GM19035 (cell line): ENCODE results near the gene OR52N4.
A peak's percentile ranks its signal among the peaks of the same experiment; 100 is the strongest.
"Not testable (repeated sequence)": the region's sequence is repeated elsewhere in the genome, so short reads cannot be mapped to it uniquely, and the experiment has no call there.

Experiments used
- ATAC-seq: cut with Tn5 transposase; IDR thresholded peaks from one replicate; pipeline ENCODE4 v1.9.1; 2021; ENCODE audit not compliant: unreplicated experiment

OR52N4 gene

DNA sequence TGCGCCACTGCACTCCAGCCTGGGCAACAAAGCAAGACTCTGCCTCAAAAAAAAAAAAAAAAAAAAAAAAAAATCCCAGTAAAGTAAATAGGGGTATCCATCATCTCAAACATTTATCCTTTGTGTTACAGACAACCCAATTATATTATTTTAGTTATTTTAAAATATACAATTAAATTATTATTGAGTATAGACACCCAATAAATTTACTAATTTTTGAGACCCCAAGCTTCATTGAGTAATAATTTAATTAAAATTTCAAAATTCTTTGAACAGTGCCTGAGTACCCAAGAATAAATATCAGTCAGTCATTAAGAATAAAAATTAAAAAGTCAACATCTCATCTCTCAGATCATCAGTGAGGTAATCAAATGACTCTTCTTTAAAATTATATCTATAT, at the start of gene OR52N4:
OR52N4 (plus strand) TSS at position 301 of the 400 bp plus-strand sequence. CDS start 498 bp downstream, outside the sequence.
- no peak for ATAC-seq

DNA sequence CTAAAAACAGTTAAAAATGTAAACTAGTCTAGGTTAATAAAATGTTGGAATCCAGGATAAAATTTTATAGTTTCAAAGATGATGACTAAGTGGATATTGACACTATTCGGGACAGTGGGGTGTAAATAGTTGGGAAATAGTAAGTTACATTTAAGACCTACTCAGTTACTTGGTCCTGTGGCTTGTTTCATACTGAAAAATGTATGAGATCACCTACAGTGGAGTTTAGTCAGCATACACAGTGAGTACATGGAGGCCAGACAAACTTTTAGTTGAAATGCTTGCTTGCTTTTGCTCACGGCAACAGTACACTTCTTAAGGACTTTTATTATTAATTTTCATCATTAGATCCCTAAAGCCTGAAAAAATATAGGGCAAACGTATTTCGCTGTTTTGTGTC, 48.4 kb upstream of the OR52N4 start:
- ATAC-seq, result no peak

DNA sequence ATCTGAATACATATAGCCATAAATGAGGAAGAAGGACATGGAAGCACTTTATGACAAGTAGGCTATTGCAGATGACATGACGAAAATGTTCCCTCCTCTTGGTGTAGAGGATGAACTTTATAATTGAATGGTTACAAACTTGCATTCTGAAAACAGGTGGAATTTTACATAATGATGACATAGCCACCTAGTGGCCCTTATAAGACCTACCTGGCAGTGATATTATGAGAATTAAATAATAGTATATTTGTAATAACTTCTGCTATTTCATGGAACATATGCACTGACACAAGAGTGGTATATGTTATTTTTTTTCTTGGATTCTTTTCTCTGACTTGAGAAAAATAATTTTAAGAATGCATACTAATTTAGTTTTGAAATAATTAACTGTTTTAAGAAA, 41.5 kb upstream of the OR52N4 start:
- peak; percentile 67 for ATAC-seq

DNA sequence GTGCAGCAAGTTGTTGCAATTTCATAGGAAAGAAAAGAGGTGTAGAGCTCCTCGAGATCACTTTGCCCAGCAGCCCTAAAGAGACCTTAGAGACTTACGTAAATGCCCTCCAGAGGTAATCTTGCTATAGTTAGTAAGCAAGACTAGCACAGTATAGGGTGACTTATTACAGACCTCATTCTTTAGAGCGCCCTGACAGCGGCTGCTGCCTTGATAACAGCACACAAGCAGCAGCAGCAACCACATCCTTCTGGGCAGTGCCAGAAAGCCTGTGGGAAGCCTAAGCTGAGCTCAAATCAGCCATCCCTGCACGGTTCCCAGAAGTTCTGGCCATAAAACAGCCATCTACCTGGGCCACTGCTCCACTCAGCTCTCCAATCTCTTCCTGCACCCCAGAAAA, 40.3 kb upstream of the OR52N4 start:
- no peak for ATAC-seq

DNA sequence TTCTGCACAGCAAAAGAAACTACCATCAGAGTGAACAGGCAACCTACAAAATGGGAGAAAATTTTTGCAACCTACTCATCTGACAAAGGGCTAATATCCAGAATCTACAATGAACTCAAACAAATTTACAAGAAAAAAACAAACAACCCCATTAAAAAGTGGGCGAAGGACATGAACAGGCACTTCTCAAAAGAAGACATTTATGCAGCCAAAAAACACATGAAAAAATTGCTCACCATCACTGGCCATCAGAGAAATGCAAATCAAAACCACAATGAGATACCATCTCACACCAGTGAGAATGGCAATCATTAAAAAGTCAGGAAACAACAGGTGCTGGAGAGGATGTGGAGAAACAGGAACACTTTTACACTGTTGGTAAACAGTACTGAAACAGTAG, 37.5 kb upstream of the OR52N4 start:
- ATAC-seq, result not testable (repeated sequence)

DNA sequence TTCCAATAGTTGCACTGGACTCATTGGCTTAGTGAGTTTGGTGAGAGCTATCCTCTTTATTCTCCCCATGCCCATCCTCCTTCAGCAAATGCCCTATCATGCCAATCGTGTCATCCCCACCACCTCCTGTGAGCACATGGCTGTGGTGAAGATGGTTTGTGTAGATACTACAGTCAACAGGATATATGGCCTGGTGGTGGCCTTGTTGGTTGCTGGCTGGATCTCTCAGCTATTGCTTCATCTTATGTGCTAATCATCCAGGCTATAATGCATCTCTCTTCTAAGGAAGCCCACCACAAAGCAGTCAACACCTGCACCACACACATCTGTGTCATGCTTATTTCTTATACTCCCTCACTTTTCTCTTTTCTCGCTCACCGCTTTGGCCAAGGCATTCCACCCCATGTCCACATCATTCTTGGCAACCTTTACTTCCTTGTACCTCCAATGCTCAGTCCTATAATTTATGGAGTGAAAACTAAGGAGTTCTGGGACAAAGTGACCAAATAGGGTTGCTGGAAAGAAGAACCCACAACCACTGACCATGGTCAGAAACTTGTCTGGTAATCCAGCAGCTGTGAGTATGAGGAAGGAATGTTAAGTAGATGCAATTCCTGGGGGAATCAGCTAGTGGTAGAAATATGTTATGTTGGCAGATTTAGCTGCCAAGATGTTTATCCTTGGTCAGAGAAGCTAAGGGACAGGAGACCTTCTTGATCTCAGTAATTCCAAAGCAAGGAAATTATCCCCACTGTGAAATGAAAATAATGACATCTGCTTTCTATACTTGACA, 34.1 kb upstream of the OR52N4 start:
- ATAC-seq, result no peak

DNA sequence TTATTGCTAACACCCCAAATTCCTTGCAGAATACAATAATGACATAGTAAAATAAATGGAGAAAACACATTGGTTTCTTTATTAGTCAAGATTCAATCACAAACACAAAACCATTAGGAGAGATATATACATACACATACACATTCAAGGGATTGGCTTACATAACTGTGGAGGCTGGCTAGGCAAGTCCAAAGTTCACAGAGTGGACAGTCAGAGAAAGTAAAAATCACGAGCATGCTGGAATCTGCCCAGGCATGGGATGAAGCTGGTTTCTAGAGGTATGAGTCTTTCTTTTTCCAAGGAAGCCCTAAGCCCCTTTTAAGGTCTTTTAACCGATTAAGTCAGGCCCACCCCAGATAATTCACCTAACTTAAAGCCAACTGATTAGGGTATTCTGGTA, 31.4 kb upstream of the OR52N4 start:
- no peak for ATAC-seq

DNA sequence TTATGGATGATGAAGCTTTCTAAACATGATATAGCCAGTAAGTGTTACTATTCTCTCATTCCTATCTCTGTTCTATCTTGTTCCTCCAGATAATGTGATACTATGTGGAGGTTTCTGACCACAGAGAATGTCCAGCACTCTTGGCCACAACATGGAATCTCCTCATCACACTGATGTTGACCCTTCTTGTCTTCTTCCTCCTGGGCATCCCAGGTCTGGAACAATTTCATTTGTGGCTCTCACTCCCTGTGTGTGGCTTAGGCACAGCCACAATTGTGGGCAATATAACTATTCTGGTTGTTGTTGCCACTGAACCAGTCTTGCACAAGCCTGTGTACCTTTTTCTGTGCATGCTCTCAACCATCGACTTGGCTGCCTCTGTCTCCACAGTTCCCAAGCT, 27.7 kb upstream of the OR52N4 start:
- ATAC-seq, result no peak

DNA sequence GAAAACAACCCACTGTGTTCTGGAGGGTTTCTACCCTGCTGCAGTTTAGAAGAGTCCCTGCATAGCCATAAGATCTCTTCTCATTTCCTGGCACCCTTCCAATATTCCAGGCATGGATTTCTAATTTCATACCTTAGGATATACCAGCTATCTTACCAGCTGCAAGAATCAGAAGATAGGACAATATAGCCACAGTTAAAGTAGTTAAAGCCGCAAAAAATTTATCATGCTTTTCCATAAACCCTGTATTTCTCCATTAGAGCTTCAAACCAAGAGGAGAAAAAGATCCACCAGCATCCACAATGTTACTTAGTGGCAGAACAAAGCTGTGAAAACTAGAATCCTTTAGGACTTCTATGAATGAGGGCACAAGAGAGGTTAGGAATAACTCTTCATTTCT, 26.4 kb upstream of the OR52N4 start:
- no peak for ATAC-seq

DNA sequence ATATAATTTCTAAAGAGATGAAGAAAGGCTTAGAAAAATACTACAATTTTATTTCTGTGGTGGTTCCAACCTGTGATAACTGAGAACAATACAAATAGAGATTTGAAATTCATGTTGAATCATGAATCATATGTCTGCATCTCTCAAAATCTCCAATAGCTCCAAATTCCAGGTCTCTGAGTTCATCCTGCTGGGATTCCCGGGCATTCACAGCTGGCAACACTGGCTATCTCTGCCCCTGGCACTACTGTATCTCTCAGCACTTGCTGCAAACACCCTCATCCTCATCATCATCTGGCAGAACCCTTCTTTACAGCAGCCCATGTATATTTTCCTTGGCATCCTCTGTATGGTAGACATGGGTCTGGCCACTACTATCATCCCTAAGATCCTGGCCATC, 17.6 kb upstream of the OR52N4 start, which contains the start of gene OR56B1:
OR56B1 (plus strand) TSS at position 53 of the 400 bp plus-strand sequence; CDS start at position 122, 69 bp downstream.
- no peak for ATAC-seq

DNA sequence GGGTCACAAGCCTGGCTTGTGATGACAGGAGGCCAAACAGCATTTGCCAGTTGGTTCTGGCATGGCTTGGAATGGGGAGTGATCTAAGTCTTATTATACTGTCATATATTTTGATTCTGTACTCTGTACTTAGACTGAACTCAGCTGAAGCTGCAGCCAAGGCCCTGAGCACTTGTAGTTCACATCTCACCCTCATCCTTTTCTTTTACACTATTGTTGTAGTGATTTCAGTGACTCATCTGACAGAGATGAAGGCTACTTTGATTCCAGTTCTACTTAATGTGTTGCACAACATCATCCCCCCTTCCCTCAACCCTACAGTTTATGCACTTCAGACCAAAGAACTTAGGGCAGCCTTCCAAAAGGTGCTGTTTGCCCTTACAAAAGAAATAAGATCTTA, 17.0 kb upstream of the OR52N4 start:
- no peak for ATAC-seq

DNA sequence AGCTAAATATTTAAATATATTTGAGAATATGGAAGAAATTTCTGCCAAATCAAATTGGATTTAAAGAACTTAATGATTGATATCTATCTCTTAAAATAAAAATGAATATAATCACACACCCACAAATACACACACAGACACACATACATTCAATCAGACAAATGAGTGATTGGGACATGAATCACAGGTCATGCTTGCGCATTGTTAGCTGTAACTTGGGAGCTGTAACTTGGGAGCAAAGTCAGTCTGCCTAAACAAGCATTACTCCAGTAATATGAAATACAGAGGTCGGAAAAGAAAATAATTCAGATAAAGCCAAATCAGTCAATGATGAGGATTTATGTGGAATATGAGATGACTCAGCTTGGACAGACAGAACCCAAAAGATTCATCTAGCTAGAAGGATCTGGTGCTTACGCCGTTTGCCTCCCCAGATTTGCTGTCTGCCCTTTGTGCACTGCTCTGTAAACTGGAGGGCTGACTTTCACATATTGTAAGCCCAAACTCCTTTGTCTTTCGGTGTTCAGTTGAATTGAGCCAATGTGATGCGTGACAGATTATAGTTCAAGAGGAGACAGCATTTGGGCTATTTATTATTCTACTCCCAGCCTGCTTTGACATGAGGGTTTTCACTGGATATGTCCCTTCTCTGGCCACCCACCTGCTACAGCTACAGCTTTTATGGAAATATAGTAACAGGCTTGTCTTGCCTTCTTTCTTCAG, 16.2 kb upstream of the OR52N4 start:
- ATAC-seq, result no peak

DNA sequence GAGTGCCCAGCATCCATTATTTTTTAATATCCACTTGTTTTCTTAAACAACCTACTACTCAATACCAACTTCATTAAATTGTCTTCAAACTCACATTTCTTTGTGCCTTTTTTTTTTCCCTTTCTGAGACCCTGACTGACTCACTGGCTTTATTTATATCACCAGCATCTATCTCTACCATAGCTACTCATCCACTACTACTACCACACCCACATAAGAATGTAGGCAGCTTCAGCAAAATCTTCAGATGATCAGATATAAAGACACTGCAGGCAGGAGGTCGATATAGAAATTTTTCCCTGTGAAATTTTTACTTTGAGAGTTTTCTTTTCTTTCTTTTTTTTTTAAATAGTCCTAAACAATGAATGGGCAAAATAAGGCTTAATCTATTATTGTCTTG, 15.6 kb upstream of the OR52N4 start:
- no peak for ATAC-seq

DNA sequence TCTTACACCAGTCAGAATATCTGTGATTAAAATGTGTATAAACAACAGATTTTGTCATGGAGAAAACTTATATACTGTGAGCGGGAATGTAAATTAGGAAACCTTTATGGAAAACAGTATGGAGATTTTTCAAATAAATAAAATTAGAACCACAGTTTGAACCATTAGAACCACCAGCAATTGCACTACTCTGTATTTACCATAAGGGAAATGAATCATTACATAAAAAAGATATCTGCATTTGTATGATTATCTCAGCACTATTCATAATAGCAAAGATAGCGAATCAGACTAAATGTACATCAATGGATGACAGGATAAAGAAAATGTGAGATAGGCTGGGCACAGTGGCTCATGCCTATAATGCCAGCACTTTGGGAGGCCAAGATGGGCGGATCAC, 7.4 kb upstream of the OR52N4 start:
- ATAC-seq, result no peak

DNA sequence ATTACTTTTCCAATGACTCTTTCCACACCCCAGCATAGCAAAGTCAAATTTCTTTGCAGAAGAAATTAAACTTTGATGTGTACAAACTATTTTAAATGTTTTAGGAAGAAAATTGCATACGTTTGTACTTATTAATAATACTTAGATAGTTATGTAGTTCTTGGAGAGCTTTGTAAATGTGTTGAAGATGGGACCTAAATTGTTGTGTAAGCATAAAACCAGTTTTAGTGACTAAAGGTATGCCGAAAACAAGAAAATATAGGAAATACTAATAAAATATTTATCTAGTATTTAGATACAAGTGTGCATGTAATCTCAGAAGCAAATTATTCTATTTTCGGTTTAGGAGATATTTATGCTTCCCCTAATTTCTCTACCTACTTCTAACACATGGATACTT, 4.2 kb upstream of the OR52N4 start:
- no peak for ATAC-seq

DNA sequence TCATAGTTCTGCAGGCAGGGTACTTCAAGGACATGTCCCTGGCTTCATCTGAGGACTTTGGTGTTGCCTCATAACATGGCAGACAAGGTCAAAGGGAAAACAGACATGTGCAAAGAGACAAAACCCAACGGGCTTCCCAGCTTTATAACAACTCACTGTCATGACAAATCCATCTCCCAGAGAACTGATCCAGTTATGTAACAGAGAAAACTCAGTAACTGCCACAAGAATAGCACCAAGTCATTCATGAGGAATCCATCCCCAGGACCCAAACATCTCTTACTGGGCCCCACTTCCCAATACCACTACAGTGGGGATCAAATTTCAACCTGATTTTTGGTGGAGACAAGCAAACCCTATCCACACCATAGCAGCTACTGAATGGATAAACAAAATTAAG, 13.0 kb downstream of the OR52N4 start:
- no peak for ATAC-seq

DNA sequence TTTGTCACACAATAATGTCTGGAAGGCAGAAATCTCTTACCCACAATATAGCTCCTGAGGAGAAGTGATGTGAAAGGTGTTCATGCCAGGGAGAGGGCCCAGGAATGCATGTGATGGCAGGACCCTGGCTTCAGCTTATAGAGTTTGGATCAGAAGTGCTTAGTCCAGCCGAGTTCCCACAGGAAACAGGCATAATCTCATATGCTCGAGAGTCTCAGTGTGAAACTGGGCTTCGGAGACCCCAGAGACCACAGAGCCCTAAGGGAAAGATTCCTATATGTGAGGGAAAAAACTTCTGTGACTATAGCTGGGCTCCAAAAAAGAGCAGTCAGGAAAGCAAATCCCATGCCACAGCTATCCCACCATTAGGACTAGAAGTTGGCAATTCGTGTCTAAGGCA, 29.2 kb downstream of the OR52N4 start, which contains the start of gene OR52N5:
OR52N5 (minus strand) TSS at position 101 of the 400 bp plus-strand sequence. CDS start 4,721 bp downstream, outside the sequence.
- ATAC-seq, result no peak

DNA sequence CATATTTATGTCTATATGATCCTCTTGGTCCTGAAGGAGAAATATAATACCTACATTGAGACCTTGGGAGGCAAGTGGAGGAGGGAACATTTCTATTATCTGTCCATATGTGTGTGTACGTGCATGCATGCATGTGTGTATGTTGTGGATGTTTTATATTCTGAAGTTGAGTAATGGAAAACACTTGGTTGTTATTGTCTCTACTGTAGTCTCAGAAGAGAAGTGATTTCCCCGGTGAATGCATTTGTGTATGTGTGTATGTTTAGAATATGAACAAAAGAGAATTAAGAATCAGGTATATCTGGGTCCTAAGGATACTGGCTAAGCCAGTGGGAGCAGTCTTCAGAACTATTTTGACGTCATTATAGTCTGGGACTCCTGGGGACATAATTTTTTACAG, 37.1 kb downstream of the OR52N4 start, which contains the start of gene OR52N1:
OR52N1 (minus strand) TSS at position 101 of the 400 bp plus-strand sequence. CDS start 2,449 bp downstream, outside the sequence.
- no peak for ATAC-seq

DNA sequence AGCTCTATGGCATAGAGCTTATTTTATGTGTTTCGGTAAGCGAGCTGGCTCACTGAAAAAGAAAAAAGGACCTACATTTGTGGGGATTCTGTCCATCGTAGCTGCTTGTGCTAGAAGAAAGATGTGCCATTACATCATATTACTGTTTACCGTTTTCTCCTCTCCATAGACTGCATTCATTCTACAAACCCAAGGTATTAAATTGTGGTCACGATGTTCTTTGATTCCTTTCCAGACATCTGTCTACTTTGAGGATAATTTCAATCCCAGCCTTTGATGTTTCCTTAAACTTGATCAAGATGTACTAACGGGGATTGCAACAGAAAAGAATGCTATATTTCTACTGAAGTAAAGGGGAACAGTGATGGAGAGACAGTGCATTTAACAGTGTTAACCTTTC, 42.5 kb downstream of the OR52N4 start:
- no peak for ATAC-seq

DNA sequence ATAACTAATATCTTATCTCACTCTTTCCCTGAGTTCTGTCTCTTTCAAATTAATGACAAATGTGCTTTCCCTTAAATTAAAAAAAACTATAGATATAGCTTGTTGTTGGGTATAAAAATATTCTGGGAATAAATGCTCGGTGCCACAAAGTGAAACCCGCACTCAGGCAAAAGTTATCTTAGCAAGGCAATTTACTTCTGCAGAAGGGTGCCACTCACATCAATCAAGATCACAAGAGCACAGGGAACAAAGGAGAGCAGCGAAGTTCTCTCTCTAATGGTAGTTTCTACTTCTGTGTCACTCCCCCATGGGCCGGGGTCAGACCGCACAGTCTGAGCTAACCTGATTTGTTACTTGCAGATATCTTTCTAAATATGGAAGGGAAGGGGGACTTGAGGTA, 49.9 kb downstream of the OR52N4 start:
- no peak for ATAC-seq
